NCI-H446 (cell line): ENCODE data around the gene ZDHHC14.
"Not testable (repeated sequence)": the region's sequence is repeated elsewhere in the genome, so short reads cannot be mapped to it uniquely, and the experiment has no call there.

Experiments
- DNase-seq, 2 experiments: peaks; one replicate each; lab custom pipeline; 2025; lab: John Stamatoyannopoulos, UW

Gene ZDHHC14

DNA sequence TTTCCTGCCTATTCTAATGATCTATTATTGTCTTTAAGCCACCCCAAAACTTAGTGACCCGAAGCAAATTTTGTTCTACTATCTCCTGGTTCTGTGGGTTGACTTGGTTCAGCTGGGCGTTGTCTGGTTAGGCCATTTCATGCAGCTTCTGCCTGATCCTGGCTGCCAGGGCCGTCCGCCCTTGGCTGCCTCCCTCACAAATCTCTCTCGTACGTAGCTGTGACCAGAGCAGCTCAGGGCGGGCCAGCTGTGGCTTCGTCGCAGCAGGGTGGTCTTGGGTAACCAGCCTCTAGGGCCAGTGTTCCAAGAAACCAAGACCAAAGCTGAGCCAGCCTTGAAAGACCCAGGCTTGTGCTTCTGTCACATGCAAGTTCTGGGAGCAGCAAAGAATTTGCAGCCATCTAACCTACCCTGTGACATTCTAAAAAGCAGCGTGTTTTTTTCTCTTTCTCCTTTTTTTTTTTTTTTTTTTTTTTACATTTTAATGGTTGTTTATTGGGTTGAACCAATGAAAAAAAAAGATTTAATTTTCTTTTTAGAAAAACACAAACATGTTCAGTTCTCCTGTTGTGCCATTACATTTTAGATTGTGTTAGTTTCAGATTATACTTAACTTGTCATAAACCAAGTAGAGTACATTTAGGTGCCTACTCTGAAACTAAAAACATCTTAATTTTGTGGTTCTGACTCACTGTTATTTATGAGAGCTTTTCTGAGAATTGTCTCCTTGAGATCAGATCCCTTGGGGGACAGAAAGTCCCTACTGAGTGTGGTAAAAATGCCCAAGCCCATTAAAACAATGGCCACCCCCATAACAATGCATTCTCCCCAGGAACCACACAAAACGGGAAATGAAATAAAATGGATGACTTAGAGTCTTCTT lies 83.9 kb downstream of the ZDHHC14 start:
- DNase-seq: no peak

DNA sequence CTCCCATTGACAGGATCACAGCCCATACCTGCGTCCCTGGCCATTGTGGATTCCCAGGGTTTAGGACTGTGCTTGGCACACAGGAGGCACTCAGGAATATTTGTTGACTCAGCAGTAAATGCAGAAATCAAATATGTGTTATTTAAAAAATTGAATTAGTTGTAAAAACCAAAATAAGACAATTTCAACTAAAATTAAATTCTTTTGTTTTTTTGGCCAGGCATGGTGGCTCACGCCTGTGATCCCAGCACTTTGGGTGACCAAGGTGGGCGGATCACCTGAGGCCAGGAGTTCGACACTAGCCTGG lies 85.3 kb downstream of the ZDHHC14 start:
- no peak for DNase-seq

DNA sequence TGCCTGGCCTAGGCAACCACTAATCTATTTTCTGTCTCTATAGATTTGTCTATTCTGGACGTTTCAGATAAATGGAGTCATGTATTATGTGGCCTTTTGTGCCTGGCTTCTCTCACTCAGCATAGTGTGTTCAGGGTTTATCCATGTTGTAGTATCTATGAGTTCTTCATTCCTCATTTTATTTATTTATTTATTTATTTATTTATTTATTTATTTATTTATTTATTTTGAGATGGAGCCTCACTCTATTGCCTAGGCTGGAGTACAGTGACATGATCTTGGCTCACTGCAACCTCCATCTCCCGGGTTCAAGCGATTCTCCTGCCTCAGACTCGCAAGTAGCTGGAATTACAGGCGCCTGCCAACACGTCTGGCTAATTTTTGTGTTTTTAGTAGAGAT lies 86.3 kb downstream of the ZDHHC14 start:
- not testable (repeated sequence) for DNase-seq

DNA sequence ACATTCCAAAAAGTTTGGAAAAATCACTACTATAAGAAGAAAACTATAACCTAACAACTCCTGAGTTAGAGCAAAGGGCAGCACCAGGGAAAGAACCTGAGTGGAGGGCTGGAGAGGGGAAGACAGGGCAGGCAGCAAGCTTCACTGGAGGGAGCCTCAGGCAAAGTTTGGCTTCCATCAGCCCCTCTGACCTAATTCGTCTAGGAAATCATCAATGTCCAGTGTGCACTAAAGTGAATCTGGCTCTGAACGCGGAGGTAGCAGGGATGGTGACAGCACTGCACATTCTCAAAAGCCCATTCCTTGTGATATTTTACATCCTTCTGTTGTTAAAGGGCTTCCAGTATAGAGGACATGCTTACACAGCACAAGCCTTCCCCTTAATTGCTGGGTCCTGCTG lies 87.1 kb downstream of the ZDHHC14 start:
- no peak for DNase-seq

DNA sequence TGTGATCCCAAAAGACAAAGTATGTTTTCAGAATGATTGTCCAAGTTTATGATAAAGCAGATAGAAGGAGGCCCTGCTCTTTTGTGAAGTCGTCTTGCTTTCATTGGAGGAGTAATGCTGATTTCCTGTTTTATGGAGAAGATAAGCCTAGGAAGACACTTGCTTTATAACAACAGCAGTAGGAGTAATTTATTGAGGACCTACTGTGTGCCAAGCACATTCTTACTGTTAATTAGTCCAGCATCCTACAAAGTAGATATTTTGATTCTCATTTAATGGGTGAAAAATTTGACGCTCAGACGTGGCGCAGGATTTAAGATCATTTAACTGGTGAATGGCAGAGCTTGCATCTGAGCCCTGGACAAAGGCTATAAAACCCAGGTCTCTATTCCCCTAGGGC lies 87.6 kb downstream of the ZDHHC14 start:
- DNase-seq: no peak

DNA sequence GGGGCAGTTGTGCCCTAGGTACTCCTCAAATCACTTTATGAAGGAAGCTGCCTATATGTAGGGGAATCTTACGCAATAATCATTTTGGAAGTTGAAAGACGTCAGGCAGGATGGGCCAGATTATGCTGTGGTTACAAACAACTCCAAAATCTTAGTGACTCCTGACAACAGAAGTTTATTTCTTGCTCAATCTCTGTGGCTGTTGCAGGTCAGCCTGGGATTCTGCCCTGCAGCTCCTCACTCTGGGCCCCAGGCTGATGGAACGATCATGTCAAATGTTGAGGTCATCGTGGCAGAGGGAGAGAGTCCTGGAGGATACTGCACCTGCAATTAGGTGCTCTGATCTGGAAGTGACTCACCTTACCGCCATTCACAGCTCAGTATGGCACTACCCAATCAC lies 88.4 kb downstream of the ZDHHC14 start:
- DNase-seq: no peak

GRCh38 chr6:157471077-157471686 lies 90.2 kb downstream of the ZDHHC14 start:
- DNase-seq: no peak

- DNase-seq: no peak
Measured at GRCh38 chr6:157471895-157472686, 91.1 kb downstream of the ZDHHC14 start.

- no peak for DNase-seq
Measured at GRCh38 chr6:157476797-157477196, 95.8 kb downstream of the ZDHHC14 start.

DNA sequence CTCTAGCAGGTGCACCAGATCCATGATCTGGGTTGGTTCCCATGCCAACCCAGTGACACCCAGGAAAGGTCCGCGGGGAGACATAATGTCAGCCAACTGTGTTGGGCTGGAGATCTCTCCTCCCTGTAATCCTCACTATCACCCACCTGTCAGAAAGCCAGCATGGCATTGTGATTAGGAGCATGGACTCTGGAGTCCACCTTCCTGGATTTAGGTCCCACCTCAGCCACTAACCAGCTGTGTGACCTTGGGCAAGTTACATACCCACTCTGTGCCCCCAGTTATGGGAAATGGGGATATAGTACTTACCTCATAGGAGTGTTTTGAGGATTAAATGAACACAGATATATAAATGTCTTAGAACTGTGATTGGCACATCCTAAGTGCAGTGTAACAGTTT lies 97.9 kb downstream of the ZDHHC14 start:
- no peak for DNase-seq

GRCh38 chr6:157479464-157480303 lies 98.7 kb downstream of the ZDHHC14 start:
- no peak for DNase-seq

- DNase-seq: no peak
Measured at GRCh38 chr6:157481189-157481864, 100.3 kb downstream of the ZDHHC14 start.

DNA sequence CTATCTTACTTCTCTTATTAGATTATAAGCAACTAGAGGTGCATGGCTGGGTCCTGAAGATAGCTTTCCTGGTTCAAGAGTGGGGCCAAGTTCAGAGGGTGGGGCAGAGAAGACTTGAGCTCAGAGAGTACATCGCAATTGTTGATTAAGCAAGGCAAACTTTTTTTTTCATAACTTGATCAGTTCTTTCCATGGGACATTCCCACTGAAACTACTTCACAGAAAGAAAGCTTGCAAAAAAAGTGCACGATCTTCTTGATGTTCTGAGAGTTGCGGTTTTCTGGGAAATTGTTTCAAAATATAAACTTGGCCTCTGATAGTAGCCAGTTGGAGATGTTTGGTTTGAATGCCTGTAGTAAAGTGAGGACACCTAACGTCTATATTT lies 100.9 kb downstream of the ZDHHC14 start:
- no peak for DNase-seq

GRCh38 chr6:157483770-157484169 lies 102.8 kb downstream of the ZDHHC14 start:
- DNase-seq: no peak

- no peak for DNase-seq
Measured at GRCh38 chr6:157484181-157484580, 103.2 kb downstream of the ZDHHC14 start.

GRCh38 chr6:157486572-157486971 lies 105.6 kb downstream of the ZDHHC14 start:
- no peak for DNase-seq

DNA sequence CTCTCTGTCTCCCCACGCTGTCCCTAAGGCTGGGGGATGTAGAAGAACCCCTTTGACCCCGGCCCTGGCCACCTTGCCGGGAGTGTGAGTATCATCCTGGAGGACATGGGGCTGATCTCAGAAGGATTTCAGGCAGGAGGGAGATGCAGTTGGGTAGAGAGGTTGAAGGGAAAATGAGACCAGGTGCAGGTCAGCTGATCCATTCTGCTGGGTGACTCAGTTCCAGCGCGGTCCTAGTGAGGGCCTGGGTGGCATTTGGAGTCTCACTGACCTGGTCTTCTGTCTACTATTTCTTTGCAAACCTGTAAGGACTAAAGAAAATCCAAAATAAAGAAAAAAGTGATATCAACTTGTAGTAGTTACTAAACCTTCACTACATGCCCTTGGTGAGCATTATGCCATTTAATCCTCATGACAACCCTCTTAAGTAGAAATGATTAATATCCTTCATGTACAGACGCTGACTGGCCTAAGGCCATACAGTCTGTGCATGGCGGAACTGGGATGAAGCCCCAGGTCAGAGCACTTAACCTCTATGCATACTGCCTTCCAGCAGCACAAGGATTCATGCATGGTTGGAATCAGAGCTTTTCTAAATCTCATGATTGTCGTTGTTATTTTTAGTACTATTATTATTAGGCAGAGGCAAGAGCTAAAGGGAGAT lies 106.3 kb downstream of the ZDHHC14 start:
- no peak for DNase-seq

GRCh38 chr6:157488058-157488457 lies 107.1 kb downstream of the ZDHHC14 start:
- no peak for DNase-seq

DNA sequence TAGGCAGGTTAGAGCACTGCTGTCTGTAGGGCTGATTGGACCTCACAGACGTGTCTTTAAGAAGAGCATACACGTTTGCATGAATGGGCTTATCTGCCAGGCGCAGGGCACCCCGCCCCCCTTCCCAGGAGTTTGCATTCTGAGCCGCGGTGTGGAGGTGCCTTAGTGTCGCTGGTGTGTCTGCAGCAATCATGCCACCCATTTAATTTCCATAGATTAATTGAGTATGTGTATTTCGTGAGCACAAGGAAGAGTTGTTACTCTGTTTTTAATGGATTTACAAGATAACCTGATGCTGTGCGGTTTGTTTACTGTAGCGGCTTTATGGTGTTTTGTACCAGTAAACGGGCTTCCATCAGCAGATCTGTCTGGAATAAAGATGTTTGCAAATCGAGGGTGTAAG lies 107.7 kb downstream of the ZDHHC14 start:
- no peak for DNase-seq

- DNase-seq: no peak
Measured at GRCh38 chr6:157490611-157491269, 109.8 kb downstream of the ZDHHC14 start.
